ENCODE data around the gene KDM8.

The KDM8 gene

DNA sequence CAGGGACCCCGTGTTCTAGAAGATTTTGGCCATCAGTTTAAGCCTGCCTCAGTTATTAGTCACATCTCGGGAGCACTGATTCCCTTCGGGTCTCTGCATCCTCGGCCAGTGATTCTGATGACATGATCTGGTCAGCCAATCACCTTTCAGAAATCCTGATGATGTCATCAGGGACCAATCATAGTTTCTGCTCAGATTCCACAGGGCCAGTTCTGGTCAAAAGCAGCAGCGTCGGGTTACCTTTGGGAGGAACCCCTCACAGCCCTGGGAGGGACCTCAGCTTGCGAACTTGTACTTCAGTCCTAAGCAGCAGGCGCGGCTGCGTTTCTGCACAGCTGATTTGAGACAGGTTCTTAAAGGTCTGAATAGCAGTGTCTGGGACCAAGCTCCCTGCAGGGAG lies 13.9 kb downstream of the KDM8 start:
- no peak for DNase-seq

DNA sequence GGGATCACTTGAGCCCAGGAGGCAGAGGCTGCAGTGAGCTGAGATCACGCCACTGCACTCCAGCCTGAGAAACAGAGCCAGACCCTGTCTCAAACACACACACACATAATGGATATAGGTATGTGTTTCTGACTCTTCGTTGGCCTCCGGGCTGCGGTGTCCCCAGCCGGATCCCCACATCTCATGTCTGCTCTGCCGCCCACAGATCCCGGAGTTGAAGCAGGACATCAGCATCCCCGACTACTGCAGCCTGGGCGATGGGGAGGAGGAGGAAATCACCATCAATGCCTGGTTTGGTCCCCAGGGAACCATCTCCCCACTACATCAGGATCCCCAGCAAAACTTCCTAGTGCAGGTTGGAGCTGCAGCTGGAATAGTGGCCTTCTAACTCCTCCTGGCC lies 15.4 kb downstream of the KDM8 start:
- DNase-seq: no peak

DNA sequence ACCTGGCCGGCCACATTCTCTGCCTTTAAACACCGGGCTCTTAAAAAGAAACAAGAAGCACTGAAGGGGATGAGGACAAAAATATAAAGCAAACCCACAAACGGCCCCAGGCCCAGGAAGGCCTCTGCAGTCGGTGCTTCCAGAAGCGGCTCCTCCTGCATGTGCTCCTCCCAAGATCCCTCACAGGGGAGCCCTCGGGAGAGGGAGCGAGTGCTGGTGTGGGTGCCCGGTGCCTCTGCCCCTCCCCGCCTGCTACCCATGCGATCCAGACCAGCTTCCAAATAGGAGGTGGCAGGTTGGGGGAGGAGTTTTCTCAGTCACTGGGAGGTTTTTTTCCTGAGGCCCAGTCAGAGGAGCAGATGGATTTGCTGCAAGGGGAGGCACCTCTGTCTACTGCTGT lies 15.8 kb downstream of the KDM8 start:
- no peak for DNase-seq

- no peak for DNase-seq
These were observed 16.8 kb downstream of the KDM8 start for GRCh38 chr16:27220120-27220519.

DNA sequence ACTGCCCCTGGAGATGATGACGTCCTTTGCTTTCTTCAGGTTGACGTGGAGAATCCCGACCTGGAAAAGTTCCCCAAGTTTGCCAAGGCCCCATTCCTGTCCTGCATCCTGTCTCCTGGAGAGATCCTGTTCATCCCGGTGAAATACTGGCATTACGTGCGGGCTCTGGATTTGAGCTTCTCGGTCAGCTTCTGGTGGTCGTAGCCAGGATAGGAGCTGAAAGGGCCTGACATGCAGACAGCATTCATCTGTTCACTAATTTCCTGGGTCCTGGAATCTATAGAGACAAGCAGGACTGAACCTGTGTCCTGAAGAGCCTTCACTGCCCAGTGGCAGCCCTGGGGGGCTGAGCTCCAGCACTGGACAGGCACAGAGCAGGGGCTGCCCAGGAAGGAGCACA lies 17.2 kb downstream of the KDM8 start:
- no peak for DNase-seq

- DNase-seq: no peak
These were observed 17.7 kb downstream of the KDM8 start for GRCh38 chr16:27220991-27221390.

DNA sequence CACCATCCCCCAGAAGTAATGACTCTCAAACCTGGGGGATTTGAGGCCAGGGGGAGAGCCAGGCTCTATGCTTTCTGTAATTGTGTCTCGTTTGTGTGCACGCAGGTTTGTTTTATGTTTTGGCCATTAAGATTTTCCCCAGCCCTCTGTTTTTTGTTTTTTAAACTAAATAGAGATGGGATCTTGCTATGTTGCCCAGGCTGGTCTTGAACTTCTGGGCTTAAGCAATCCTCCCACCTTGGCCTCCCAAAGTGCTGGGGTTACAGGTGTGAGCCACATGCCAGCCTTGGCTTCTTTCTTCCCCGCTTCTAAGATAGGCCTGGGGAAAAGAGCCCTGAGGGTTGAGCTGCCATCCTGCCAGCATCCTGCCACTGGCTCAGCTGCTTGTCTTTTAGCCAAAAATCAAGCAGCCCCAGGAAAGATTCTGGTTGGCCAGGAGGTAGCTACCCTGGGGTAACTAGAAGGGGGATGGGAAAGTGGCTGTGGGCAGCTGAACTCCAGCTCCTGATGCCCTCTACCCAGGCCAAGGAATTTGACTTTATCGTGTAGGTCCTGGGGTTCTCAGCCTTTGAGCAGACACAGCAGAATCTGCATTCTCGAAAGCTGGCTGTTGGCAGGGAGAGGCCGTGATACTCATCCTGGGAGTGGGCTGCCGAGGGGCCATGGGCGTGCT lies 18.4 kb downstream of the KDM8 start:
- no peak for DNase-seq

- DNase-seq: no peak
These were observed 19.2 kb downstream of the KDM8 start for GRCh38 chr16:27222249-27223225.

DNA sequence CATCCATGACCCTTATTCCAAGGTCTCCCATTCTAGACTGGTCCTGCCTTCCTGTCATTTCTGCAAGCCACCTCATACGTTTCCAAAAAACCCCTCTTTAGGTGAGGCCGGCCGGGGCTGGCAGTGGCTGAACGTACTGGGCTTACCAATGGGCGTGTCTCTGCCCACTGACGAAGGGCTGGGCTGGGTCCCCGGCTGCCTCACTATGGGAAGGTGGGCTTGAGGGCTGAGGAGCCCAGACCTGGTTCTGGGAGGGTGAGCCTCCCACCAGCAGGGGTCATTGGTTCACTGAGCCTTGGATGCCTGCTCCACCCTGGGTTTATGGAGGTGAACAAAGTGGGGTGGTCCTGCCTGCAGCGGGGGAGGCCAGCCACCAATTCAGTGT lies 19.9 kb downstream of the KDM8 start:
- no peak for DNase-seq

DNA sequence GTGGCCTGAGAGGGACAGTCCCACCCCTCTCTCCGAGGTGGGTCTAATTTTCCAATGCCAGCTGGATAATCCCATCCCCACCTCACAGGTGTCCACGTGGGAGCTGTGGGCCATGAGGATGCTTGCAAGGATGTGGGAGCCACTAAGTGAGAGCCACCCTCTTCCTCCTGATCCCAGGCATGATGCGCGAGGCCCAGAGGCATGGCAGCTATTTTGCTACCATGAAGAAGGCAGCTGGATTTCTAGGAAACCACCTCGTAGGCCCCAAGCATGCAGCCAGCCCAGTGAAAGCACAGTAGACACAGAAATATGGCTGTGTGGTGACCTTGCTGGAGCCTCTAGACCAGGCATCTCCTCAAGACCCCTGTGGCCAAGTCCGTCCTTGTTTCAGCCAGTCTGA lies 20.4 kb downstream of the KDM8 start:
- DNase-seq: no peak

DNA sequence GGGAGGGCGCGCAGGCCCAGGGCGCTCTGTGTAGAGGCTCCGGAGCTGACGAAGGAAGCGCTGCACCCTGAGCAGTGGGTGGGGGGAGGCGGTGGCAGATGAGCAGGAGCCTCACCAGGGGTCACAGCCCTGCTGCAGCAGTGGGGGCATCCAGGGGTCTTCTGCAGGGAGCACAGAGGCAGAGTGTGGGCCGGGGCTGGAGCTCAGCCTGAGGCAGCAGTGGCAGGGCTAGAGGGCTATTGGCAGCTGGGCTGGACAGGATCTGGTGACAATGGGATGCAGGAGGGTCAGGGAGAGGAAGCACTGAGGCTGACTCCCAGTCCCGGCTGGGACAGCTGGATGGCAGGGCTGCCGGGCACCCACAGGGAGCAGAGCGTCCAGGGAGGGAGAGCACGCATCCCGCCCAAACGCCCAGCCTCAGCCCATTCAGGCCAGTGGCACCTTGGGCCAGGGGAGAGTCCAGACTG lies 21.0 kb downstream of the KDM8 start:
- DNase-seq: no peak

DNA sequence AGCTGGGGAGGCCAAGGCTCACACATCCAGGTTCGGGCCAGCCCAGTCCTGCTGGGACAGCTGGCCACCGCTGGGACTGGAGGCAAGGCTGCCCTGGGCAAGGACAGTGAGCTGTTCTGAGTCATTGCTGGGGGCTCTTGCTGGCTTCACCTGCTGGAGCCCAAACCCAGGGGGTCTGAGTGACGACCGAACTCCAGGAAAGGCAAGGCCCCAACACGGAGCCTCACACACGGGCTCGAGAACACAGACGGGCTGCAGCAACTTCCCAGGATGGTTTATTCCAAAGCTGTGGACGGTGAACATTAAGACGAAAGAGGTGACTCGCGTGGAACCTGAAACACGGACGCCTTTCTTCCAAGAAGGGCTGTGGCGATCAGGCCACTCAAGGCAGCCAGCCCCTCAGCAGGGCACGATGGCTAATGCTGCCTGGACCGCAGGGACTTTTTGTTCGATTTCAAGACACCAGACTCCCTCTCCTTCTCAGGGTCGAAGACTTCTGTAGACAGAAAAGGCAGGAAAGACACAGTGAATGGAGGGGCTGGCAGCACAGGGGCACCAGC lies 21.5 kb downstream of the KDM8 start:
- no peak for DNase-seq

DNA sequence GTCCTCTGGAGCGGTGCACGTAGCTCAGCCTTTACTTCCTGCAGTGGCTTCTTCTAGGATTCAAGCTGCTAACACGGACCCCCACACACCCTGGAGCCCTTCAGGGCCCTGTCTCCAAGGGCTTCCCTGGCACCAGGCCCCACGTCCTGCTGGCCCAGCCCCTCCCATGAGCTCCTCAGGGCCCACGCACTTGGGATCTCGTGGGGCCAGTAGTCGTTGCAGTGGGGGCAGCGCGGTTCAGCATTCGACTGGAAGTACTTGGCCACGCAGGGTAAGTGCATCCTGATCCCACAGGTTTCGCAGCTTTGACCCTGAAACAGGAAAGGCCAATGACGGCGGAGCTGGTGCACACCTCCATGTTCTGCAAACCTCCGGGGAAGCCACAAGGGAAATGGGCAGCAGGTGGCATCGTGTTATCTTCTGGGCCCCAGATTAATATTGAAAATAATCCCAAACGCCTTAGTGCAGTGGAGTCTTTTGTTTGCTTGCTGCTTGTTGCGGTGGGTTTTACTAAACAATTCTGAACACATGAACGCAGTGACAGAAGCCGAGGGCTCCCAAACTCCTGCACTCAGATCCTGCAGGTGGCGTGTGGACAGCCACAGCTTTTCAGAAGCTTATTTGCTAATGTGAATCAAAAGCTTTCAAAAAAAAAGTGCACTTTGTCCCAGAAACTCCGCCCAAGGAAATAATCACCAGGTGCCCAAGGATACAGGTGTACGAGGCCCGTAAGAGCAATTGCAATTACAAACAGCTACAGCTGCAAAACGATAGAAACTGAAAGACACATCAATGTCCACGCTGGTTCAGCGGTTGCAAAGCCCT lies 22.4 kb downstream of the KDM8 start:
- DNase-seq: peak; percentile 40

GRCh38 chr16:27226476-27226875 lies 23.1 kb downstream of the KDM8 start:
- DNase-seq: no peak

GRCh38 chr16:27226976-27227705 lies 23.8 kb downstream of the KDM8 start:
- DNase-seq: no peak

DNA sequence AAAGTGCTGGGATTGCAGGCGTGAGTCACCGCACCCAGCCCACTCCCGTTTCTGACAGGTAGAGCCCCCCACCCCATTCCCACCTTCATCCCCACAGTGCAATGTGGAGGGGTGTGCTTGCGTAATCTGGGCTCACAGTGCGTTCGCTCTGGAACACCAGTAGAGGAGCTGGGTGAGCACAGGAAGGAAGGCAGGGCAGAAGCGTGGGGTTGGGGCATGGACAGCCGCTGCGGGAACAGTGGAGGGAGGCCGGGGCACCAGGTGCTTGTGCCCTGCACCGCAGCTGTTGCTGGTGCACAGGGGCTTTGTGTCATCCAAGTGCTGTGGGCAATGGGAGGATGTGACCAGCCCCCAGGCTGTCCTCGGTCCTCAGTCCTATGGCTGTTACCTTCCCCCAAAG lies 24.7 kb downstream of the KDM8 start:
- DNase-seq: no peak

- no peak for DNase-seq
These were observed 25.5 kb downstream of the KDM8 start for GRCh38 chr16:27228621-27229501.

- no peak for DNase-seq
These were observed 26.7 kb downstream of the KDM8 start for GRCh38 chr16:27229891-27230470.

GRCh38 chr16:27230562-27231001 lies 27.3 kb downstream of the KDM8 start:
- peak; percentile 93 for DNase-seq

- no peak for DNase-seq
These were observed 28.4 kb downstream of the KDM8 start for GRCh38 chr16:27231692-27232060.

Data from hematopoietic multipotent progenitor cell treated with erythropoietin and hydrocortisone succinate and interleukin-3 and kit ligand, for 4 days (in vitro differentiated cells).